ENCODE results near the gene HSPA1L.
"Not testable (repeated sequence)": the region's sequence is repeated elsewhere in the genome, so short reads cannot be mapped to it uniquely, and the experiment has no call there.

The HSPA1L gene

DNA sequence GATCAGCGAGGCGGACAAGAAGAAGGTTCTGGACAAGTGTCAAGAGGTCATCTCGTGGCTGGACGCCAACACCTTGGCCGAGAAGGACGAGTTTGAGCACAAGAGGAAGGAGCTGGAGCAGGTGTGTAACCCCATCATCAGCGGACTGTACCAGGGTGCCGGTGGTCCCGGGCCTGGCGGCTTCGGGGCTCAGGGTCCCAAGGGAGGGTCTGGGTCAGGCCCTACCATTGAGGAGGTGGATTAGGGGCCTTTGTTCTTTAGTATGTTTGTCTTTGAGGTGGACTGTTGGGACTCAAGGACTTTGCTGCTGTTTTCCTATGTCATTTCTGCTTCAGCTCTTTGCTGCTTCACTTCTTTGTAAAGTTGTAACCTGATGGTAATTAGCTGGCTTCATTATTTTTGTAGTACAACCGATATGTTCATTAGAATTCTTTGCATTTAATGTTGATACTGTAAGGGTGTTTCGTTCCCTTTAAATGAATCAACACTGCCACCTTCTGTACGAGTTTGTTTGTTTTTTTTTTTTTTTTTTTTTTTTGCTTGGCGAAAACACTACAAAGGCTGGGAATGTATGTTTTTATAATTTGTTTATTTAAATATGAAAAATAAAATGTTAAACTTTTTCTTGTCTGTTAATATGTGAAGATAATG is 14.7 kb upstream of the HSPA1L start:
- Mint-ChIP-seq H3K9me3 (no peaks in the 10 kb centered on the region), H3K36me3 (ENCODE audit: low read depth) (peaks cover 12% of the 10 kb centered on the region), H3K4me1 (peaks cover 51% of the 10 kb centered on the region), H3K27me3 (peaks cover 4% of the 10 kb centered on the region), H3K27ac (peak overlapping the region; percentile 88), H3K4me3 (peak overlapping the region; percentile 87)
- no peak for DNase-seq
- ATAC-seq = no peak

DNA sequence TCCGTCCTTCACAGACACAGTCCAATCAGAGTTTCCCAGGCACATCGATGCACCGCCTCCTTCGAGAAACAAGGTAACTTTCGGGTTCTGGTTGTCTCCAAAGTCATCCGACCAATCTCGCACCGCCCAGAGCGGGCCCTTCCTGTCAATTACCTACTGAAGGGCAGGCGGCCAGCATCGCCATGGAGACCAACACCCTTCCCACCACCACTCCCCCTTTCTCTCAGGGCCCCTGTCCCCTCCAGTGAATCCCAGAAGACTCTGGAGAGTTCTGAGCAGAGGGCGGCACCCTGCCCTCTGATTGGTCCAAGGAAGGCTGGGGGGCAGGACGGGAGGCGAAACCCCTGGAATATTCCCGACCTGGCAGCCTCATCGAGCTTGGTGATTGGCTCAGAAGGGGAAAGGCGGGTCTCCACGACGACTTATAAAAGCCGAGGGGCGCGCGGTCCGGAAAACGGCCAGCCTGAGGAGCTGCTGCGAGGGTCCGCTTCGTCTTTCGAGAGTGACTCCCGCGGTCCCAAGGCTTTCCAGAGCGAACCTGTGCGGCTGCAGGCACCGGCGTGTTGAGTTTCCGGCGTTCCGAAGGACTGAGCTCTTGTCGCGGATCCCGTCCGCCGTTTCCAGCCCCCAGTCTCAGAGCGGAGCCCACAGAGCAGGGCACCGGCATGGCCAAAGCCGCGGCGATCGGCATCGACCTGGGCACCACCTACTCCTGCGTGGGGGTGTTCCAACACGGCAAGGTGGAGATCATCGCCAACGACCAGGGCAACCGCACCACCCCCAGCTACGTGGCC is 12.4 kb upstream of the HSPA1L start, which contains the start of gene HSPA1B:
TSS of gene HSPA1B (plus strand) at position 453 of the 794 bp plus-strand sequence. CDS start at position 666, 213 bp downstream.
- Mint-ChIP-seq H3K27ac (peak within 1 kb of the TSS; percentile 97), H3K27me3 (peaks cover 4% of the 10 kb centered on the region), H3K4me3 (peak within 1 kb of the TSS; percentile 86), H3K4me1 (peaks cover 54% of the 10 kb centered on the region), H3K9me3 (no peaks in the 10 kb centered on the region), H3K36me3 (ENCODE audit: low read depth) (peaks cover 9% of the 10 kb centered on the region)
- ATAC-seq (peak; percentile 90), DNase-seq (peak; percentile 92)

DNA sequence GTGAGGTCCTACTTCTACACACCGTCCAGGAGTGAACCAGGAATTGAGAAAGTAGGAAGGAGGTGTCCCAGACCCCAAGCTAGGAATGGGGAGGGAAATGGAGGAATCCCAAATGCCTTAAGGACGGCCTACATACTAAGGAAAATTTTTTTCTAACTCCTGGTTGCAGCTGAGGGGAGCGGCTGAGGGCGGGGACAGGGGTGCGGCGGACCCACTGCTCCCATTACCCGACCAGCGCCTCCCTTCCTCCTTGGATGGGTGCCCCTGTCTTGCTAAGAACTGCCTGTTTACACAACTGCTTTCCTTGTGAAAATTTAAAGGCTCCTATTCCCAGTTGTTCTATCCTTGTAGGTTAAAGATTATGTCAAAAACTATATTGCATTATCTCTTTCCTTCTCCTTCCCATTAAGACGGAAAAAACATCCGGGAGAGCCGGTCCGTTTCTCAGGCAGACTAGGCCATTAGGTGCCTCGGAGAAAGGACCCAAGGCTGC is 11.8 kb upstream of the HSPA1L start:
- Mint-ChIP-seq H3K36me3 (ENCODE audit: low read depth) (peaks cover 9% of the 10 kb centered on the region), H3K27ac (peak overlapping the region; percentile 97), H3K27me3 (peaks cover 4% of the 10 kb centered on the region), H3K4me1 (peaks cover 60% of the 10 kb centered on the region), H3K4me3 (peak overlapping the region; percentile 86), H3K9me3 (no peaks in the 10 kb centered on the region)
- ATAC-seq (peak; percentile 8), DNase-seq (no peak)

DNA sequence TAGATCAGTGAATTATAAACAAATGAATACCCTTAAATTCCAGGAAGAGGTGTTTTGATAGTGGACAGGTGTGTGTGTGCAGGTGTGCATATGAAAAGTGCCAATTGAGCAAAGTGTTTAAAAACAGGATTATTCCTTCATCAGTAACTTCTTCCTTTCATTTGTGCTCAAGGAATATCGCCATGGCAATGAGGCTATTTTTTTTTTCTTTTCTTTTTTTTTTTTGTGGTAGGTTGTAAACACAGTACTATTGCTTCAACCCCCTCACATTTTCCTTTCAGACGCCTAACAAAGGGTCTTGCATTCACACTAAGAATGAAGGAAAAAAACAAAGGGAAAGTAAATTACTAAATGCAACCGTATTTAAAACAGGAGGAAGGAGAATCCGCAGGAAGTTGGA is 10.5 kb upstream of the HSPA1L start:
- Mint-ChIP-seq H3K36me3 (ENCODE audit: low read depth) (peaks cover 7% of the 10 kb centered on the region), H3K4me1 (peaks cover 58% of the 10 kb centered on the region), H3K4me3 (no peak overlapping the region), H3K9me3 (no peaks in the 10 kb centered on the region), H3K27ac (peak overlapping the region; percentile 97), H3K27me3 (peaks cover 4% of the 10 kb centered on the region)
- ATAC-seq (no peak), DNase-seq (no peak)

DNA sequence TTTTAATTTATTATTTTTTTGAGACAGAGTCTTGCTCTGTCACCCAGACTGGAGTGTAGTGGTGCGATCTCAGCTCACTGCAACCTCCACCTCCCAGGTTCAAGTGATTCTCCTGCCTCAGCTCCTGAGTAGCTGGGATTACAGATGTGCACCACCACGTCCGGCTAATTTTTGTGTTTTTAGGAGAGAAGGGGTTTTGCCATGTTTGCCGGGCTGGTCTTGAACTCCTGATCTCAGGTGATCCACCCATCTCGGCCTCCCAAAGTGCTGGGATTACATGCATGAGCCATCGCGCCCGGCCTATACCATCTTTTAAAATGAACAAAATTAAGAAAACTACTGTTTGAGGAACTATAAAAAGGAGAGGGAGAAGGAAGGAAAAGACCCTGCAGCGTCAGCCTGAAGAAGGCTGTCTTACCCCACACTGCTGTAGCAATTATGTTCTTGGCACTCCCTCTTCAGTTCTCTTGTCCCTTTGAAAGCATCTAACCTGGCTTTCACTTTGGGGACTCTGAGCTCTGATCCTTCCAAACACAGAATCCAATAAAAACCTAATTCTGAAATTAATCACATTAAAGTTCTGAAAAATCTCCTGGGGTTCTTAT is 8.6 kb upstream of the HSPA1L start:
- not testable (repeated sequence) for H3K9me3 Mint-ChIP-seq; DNase-seq; H3K27me3 Mint-ChIP-seq; ATAC-seq; H3K27ac Mint-ChIP-seq; H3K4me3 Mint-ChIP-seq; H3K36me3 Mint-ChIP-seq (ENCODE audit: low read depth)
- peaks cover 66% of the 10 kb centered on the region for H3K4me1 Mint-ChIP-seq

DNA sequence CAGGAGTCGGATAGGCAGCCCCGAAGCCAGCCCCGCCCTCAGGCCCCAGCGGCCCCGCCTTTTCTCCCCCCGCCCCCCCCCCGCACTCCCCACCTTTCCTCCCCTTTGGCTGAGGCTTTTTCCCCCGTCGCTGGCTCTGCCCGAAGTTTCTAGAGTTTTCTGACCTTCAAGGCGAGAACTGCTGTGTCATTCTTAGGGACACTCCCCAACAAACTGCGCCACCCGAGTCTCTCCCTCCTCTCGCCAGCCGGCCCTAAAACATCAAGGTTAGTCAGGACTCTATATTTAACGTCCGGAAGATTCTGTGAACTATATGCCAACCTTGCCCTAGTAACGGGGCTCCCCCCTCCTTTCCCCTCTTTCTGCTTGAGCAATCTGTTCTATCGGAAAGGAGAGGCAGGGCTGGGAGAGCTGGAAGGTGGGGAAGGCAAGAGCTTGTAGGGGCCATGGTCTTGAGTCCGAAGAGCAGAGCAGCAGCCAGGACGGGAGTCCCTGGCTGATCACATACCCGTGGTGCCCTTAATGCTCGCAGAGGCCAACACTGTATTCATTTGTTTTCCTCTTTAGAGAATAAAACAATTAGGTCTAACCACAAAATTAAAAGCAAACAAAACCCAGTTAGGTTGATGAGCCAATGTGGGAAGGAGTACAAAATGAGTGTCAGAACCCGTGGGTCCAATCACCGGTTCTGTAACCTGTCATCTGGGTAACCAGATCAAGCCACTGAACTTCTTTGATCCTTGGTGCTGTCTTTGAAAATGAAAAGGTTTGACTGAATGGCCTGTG is 7.1 kb upstream of the HSPA1L start:
- Mint-ChIP-seq H3K36me3 (ENCODE audit: low read depth) (peaks cover 2% of the 10 kb centered on the region), H3K4me1 (peaks cover 77% of the 10 kb centered on the region), H3K9me3 (no peaks in the 10 kb centered on the region), H3K4me3 (peak overlapping the region; percentile 87), H3K27me3 (peaks cover 3% of the 10 kb centered on the region), H3K27ac (peak overlapping the region; percentile 94)
- DNase-seq (peak; percentile 65), ATAC-seq (peak; percentile 37)

DNA sequence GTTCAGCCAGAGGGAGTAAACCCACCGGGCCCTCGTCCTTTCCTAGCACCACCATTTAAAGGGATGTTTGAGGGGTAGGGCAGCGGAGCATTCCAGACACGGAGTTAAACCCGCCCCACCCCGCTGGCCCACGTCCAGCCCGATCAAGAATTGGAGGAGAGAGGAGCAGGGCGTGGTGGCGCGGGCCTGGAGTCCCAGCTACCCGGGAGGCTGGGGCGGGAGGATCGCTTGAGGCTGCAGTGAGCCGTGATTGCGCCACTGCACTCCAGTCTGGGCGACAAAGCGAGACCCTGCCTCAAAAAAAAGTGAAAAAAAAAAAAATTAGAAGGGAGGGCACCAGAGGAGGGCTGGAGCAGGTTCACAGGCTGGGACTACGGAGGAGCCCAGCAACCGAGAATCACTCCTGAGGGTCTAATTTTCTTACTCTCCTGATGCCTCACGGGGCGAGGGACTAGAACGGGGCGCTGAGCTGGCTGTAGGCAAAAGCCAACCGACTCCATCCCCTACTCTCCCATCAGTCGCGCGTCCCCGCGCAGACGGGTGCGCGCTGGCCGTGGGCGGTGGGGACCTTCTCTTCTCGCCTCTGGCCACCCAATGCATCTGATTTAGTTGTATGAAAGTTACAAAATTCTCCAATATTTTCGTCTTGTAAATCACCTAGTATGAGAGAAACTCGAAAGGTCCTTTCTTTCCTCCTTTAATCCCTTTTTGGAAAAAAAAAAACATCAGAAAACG is 6.4 kb upstream of the HSPA1L start:
- no peaks in the 10 kb centered on the region for H3K9me3 Mint-ChIP-seq
- peak; percentile 85 for DNase-seq
- peak overlapping the region; percentile 94 for H3K27ac Mint-ChIP-seq
- H3K27me3 Mint-ChIP-seq = no peaks in the 10 kb centered on the region
- ATAC-seq = peak; percentile 50
- peaks cover 2% of the 10 kb centered on the region for H3K36me3 Mint-ChIP-seq (ENCODE audit: low read depth)
- H3K4me1 Mint-ChIP-seq = peaks cover 69% of the 10 kb centered on the region
- H3K4me3 Mint-ChIP-seq = peak overlapping the region; percentile 87

DNA sequence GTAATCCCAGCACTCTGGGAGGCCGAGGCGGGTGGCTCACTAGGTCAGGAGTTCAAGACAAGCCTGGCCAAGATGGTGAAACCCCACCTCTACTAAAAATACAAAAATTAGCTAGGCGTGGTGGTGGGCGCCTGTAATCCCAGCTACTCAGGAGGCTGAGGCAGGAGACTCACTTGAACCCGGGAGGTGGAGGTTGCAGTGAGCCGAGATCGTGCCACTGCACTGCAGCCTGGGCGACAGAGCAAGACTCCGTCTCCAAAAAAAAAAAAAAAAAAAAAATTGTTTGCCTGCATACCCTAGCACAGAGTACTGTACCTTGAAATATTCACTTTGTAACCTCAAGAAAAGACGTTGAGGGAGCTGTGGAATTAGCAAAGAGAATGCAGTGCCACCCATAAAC is 5.3 kb upstream of the HSPA1L start:
- ATAC-seq; H3K9me3 Mint-ChIP-seq; H3K36me3 Mint-ChIP-seq (ENCODE audit: low read depth); H3K27me3 Mint-ChIP-seq; DNase-seq: not testable (repeated sequence)
- Mint-ChIP-seq H3K4me3 (peak overlapping the region; percentile 87), H3K4me1 (peaks cover 62% of the 10 kb centered on the region), H3K27ac (peak overlapping the region; percentile 94)

DNA sequence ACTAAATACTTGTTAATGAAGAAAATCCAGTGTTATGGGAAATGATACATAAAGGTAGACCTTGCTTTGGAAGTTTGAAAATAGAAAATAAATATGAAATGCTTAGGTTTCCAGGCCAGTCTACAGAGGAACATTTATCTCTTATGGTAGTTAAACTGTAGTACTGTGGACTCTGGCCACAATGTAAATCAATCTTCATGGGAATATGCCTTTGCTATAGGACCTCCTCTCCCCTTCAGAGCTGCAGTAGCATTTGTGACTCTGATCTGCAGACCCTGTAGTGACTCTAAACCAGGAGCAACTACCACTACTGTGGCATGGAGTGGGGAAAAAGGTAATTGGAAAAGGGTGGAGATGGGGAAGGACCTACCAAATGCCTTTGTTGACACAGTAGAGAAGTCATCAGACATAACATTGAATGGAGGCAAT is 4.8 kb upstream of the HSPA1L start:
- Mint-ChIP-seq H3K36me3 (ENCODE audit: low read depth) (peaks cover 2% of the 10 kb centered on the region), H3K4me3 (no peak overlapping the region), H3K27ac (no peak overlapping the region)

DNA sequence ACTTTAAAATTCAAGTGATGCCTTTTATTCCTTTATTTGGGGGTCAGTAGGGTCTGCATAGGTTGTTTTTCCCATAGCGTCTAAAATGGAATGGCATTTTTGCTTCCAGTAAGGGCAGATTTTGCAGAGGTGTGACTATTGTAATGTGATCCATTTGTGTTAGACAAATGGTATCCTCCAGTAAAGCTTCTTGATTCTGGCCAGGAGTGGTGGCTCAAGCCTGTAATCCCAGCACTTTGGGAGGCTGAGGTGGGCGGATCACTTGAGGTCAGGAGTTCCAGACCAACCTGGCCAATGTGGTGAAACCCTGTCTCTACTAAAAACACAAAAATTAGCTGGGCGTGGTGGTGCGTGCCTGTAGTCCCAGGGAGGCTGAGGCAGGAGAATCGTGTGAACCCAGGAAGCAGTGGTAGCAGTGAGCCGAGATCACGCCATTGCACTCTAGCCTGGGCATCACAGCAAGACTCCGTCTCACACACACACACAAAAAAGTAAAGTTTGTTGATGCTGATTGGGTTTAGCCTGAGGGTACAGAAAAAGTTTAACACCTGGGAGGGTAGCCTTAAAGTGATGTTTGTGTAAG is 2.9 kb upstream of the HSPA1L start:
- Mint-ChIP-seq H3K4me3 (peak overlapping the region; percentile 88), H3K27ac (peak overlapping the region; percentile 87), H3K4me1 (peaks cover 71% of the 10 kb centered on the region)
- H3K9me3 Mint-ChIP-seq; ATAC-seq; H3K36me3 Mint-ChIP-seq (ENCODE audit: low read depth); H3K27me3 Mint-ChIP-seq; DNase-seq: not testable (repeated sequence)

More for the DNA sequence above, 4.8 kb upstream of the HSPA1L start:
- H3K4me1 Mint-ChIP-seq = peaks cover 63% of the 10 kb centered on the region
- H3K27me3 Mint-ChIP-seq = no peaks in the 10 kb centered on the region
- no peak for DNase-seq
- H3K9me3 Mint-ChIP-seq = no peaks in the 10 kb centered on the region
- ATAC-seq = no peak

DNA sequence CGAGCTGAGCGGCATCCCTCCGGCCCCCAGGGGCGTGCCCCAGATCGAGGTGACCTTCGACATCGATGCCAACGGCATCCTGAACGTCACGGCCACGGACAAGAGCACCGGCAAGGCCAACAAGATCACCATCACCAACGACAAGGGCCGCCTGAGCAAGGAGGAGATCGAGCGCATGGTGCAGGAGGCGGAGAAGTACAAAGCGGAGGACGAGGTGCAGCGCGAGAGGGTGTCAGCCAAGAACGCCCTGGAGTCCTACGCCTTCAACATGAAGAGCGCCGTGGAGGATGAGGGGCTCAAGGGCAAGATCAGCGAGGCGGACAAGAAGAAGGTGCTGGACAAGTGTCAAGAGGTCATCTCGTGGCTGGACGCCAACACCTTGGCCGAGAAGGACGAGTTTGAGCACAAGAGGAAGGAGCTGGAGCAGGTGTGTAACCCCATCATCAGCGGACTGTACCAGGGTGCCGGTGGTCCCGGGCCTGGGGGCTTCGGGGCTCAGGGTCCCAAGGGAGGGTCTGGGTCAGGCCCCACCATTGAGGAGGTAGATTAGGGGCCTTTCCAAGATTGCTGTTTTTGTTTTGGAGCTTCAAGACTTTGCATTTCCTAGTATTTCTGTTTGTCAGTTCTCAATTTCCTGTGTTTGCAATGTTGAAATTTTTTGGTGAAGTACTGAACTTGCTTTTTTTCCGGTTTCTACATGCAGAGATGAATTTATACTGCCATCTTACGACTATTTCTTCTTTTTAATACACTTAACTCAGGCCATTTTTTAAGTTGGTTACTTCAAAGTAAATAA is 2.2 kb upstream of the HSPA1L start:
- DNase-seq; H3K36me3 Mint-ChIP-seq (ENCODE audit: low read depth); H3K27me3 Mint-ChIP-seq; H3K9me3 Mint-ChIP-seq; ATAC-seq: not testable (repeated sequence)
- peaks cover 71% of the 10 kb centered on the region for H3K4me1 Mint-ChIP-seq
- H3K4me3 Mint-ChIP-seq = peak overlapping the region; percentile 88
- H3K27ac Mint-ChIP-seq = peak overlapping the region; percentile 87

DNA sequence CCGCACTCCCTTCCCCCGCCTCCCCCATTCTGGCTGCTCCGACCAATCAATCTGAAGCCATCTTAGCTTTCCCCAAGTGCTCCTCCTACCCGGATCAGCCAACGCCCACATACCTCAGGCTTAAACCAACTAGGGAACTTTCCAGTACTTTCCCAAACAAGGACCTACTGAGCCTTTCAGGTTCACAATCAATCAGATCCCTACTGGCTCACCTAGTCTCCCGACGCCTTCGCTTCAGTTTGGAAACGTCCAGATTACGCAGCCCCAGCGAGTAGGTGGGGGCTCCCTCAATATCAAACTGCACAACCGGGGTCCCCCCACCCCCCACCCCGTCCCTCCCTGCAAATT is 432 bp downstream of the HSPA1L start:
- no peaks in the 10 kb centered on the region for H3K27me3 Mint-ChIP-seq
- H3K4me3 Mint-ChIP-seq = peak overlapping the region; percentile 82
- H3K4me1 Mint-ChIP-seq = peaks cover 53% of the 10 kb centered on the region
- peaks cover 2% of the 10 kb centered on the region for H3K36me3 Mint-ChIP-seq (ENCODE audit: low read depth)
- peak; percentile 45 for ATAC-seq
- peak; percentile 75 for DNase-seq
- H3K9me3 Mint-ChIP-seq = no peaks in the 10 kb centered on the region
- H3K27ac Mint-ChIP-seq = peak overlapping the region; percentile 85

DNA sequence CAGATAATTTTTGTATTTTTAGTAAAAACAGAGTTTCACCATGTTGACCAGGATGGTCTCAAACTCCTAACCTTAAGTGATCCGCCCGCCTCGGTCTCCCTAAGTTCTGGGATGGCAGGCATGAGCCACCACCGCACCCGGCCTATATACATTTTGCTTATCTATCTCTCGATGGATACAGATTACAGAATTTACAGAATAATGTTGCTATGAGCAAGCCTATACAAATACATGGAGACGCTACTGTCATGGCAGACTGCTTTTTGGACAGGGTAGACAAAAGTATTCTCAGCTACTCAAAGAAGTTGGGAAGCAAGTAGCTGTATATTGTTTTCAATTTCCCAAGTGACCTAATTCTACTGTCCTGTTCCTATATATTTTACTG is 1.6 kb downstream of the HSPA1L start:
- Mint-ChIP-seq H3K4me1 (peaks cover 45% of the 10 kb centered on the region), H3K27me3 (no peaks in the 10 kb centered on the region)
- no peak for ATAC-seq

More for the DNA sequence above, 1.6 kb downstream of the HSPA1L start:
- Mint-ChIP-seq H3K36me3 (ENCODE audit: low read depth) (peaks cover 2% of the 10 kb centered on the region), H3K4me3 (peak overlapping the region; percentile 44), H3K9me3 (no peaks in the 10 kb centered on the region), H3K27ac (peak overlapping the region; percentile 73)
- DNase-seq = no peak

Measured in activated naive CD8-positive, alpha-beta T cell treated with anti-CD3 and anti-CD28 coated beads, Interleukin-2, amount 50 U/mL, for 24 hours (primary cell).